Hepatocyte (in vitro differentiated cells): ENCODE results near the gene NOTCH4. TPM values are rescaled to one million over a fixed set of nuclear protein-coding genes. Genes with fewer than 3 reads are reported as not detected.
"Not testable (repeated sequence)": the region's sequence is repeated elsewhere in the genome, so short reads cannot be mapped to it uniquely, and the experiment has no call there.

Experiments
- DNase-seq: peaks from one replicate; pipeline ENCODE4 v3.0.0-alpha.2; 2016; ENCODE audit warnings: low spot score
- H2AFZ ChIP-seq: fragments of 200-600 bp; sonication (generic); 2 replicates; pipeline ENCODE4 v1.6.0; 2016; ENCODE audit warnings: antibody characterized with exemption, mild to moderate bottlenecking
- H3K27ac ChIP-seq: fragments of 200-600 bp; sonication (generic); 2 replicates; pipeline ENCODE4 v1.5.1; 2016; ENCODE audit warnings: mild to moderate bottlenecking
- H3K27me3 ChIP-seq: fragments of 200-600 bp; sonication (generic); 2 replicates; pipeline ENCODE4 v1.6.1; 2016
- H3K36me3 ChIP-seq: fragments of 200-600 bp; sonication (generic); replicated peaks from 2 replicates; pipeline ENCODE4 v1.5.1; 2016; ENCODE audit warnings: low read depth; ENCODE audit not compliant: insufficient read depth
- H3K4me1 ChIP-seq: fragments of 200-600 bp; sonication (generic); 2 replicates; pipeline ENCODE4 v1.5.1; 2016; ENCODE audit warnings: mild to moderate bottlenecking, moderate library complexity; ENCODE audit not compliant: insufficient read depth
- H3K4me2 ChIP-seq: fragments of 200-600 bp; sonication (generic); 2 replicates; pipeline ENCODE4 v1.6.0; 2016
- H3K4me3 ChIP-seq: fragments of 200-600 bp; sonication (generic); 2 replicates; pipeline ENCODE4 v1.5.1; 2016; ENCODE audit warnings: mild to moderate bottlenecking
- H3K79me2 ChIP-seq: fragments of 200-600 bp; sonication (generic); 2 replicates; pipeline ENCODE4 v1.6.0; 2017; ENCODE audit warnings: mild to moderate bottlenecking
- H3K9me2 ChIP-seq: fragments of 200-600 bp; sonication (generic); replicated peaks from 2 replicates; pipeline ENCODE4 v1.6.0; 2017; ENCODE audit warnings: mild to moderate bottlenecking; ENCODE audit not compliant: insufficient read depth
- H3K9me3 ChIP-seq: fragments of 200-600 bp; sonication (generic); 2 replicates; pipeline ENCODE4 v1.5.1; 2016; ENCODE audit warnings: low read depth, mild to moderate bottlenecking
- H4K20me1 ChIP-seq: fragments of 200-600 bp; sonication (generic); 2 replicates; pipeline ENCODE4 v1.6.0; 2016; ENCODE audit warnings: mild to moderate bottlenecking; ENCODE audit not compliant: insufficient read depth, poor library complexity, severe bottlenecking
- CTCF ChIP-seq: fragments of 200-600 bp; sonication (generic); IDR thresholded peaks from 2 replicates; pipeline ENCODE4 v1.5.1; 2016; ENCODE audit warnings: antibody characterized with exemption, mild to moderate bottlenecking; ENCODE audit not compliant: poor library complexity
- EZH2 ChIP-seq: fragments of 200-600 bp; sonication (generic); IDR thresholded peaks from 2 replicates; pipeline ENCODE4 v1.6.1; 2016; ENCODE audit warnings: antibody characterized with exemption, mild to moderate bottlenecking, borderline replicate concordance
- EZH2phosphoT487 ChIP-seq: fragments of 200-600 bp; sonication (generic); IDR thresholded peaks from one replicate; pipeline ENCODE4 v1.6.1; 2018; ENCODE audit warnings: antibody characterized with exemption, mild to moderate bottlenecking, low read depth, moderate library complexity; ENCODE audit not compliant: unreplicated experiment, severe bottlenecking
- WGBS: methylation state at CpG from one replicate; pipeline ENCODE4 v1.1.6; 2016; ENCODE audit warnings: low lambda C conversion rate; ENCODE audit errors: missing lambda C conversion rate; 5-methylcytosine and 5-hydroxymethylcytosine counted together
- polyA plus RNA-seq: library from polyadenylated mRNA; unstranded; fragments of >200 nt; fragmentation: Nextera tagmentation; extraction: Ambion mirVana; gene quantifications from 2 replicates; pipeline ENCODE4 v1.2.1, GENCODE V29; 2016
- total RNA-seq: library from RNA; depleted of rRNA; stranded (reverse); fragments of >200 nt; gene quantifications from 2 replicates; pipeline ENCODE4 v1.2.3, GENCODE V29; 2014

The NOTCH4 gene
- total and polyA plus RNA-seq, 2 experiments from 2014 or later, result 2.7 to 3.6 TPM

GRCh38 chr6:32189069-32189741, 34.7 kb downstream of the NOTCH4 start:
- H3K79me2 ChIP-seq, result peaks cover 33% of the 10 kb centered on the region
- WGBS, result 0% methylated on average over 7 of the region's 10 CpGs
- peak overlapping the region; percentile 97 for H3K27ac ChIP-seq
- H3K9me2 ChIP-seq, result no peaks in the 10 kb centered on the region
- H2AFZ ChIP-seq, result no peak overlapping the region
- H3K4me1 ChIP-seq, result peaks cover 35% of the 10 kb centered on the region
- H3K4me3 ChIP-seq, result peak overlapping the region; percentile 81
- H3K27me3 ChIP-seq, result no peaks in the 10 kb centered on the region
- DNase-seq, result no peak
- no peaks in the 10 kb centered on the region for H3K9me3 ChIP-seq
- no peaks in the 10 kb centered on the region for H3K36me3 ChIP-seq
- no peak for TF ChIP-seq CTCF
- TF ChIP-seq EZH2, result no peak
- no peak for TF ChIP-seq EZH2phosphoT487
- peak overlapping the region; percentile 89 for H3K4me2 ChIP-seq
- no peaks in the 10 kb centered on the region for H4K20me1 ChIP-seq

- Histone ChIP-seq H3K9me2 (no peaks in the 10 kb centered on the region), H4K20me1 (no peaks in the 10 kb centered on the region), H3K79me2 (peaks cover 33% of the 10 kb centered on the region), H3K9me3 (no peaks in the 10 kb centered on the region), H3K4me3 (peak overlapping the region; percentile 81), H3K4me2 (peak overlapping the region; percentile 89), H3K27ac (peak overlapping the region; percentile 97), H3K36me3 (no peaks in the 10 kb centered on the region), H3K4me1 (peaks cover 37% of the 10 kb centered on the region), H2AFZ (no peak overlapping the region), H3K27me3 (no peaks in the 10 kb centered on the region)
- DNase-seq, result no peak
- no peak for TF ChIP-seq EZH2phosphoT487
- no peak for TF ChIP-seq CTCF
- TF ChIP-seq EZH2, result no peak
- 18% methylated on average over 12 of the region's 13 CpGs for WGBS
These were observed 35.3 kb downstream of the NOTCH4 start for GRCh38 chr6:32188381-32189068.

- H3K79me2 ChIP-seq, result peaks cover 33% of the 10 kb centered on the region
- not testable (repeated sequence) for H4K20me1 ChIP-seq, DNase-seq, H3K36me3 ChIP-seq, H3K9me2 ChIP-seq, H3K27me3 ChIP-seq, H2AFZ ChIP-seq, H3K9me3 ChIP-seq, H3K4me3 ChIP-seq
- peaks cover 35% of the 10 kb centered on the region for H3K4me1 ChIP-seq
- 83% methylated on average over 17 of the region's 18 CpGs for WGBS
- H3K4me2 ChIP-seq, result peak overlapping the region; percentile 89
- H3K27ac ChIP-seq, result peak overlapping the region; percentile 97
These were observed 36.0 kb downstream of the NOTCH4 start for GRCh38 chr6:32187725-32188380.
